Effector memory CD4-positive, alpha-beta T cell (primary cell): ENCODE results near the gene ZFYVE1.
"Not testable (repeated sequence)": the region's sequence is repeated elsewhere in the genome, so short reads cannot be mapped to it uniquely, and the experiment has no call there.

Experiments used
- DNase-seq, 3 donors: peaks; one replicate each; pipeline ENCODE4 v3.0.0-alpha.2; 2020
- H3K27ac ChIP-seq: 2 replicates; pipeline ENCODE4 v1.7.0; 2013; ENCODE audit warnings: mild to moderate bottlenecking, low read length, moderate library complexity; ENCODE audit not compliant: insufficient read depth, poor library complexity, severe bottlenecking
- H3K27me3 ChIP-seq: replicated peaks from 2 replicates; pipeline ENCODE4 v1.7.0; 2013; ENCODE audit warnings: mild to moderate bottlenecking, low read length; ENCODE audit not compliant: insufficient read depth, control insufficient read depth, poor library complexity, severe bottlenecking
- H3K36me3 ChIP-seq: 2 replicates; pipeline ENCODE4 v1.7.0; 2013; ENCODE audit warnings: mild to moderate bottlenecking, low read length, moderate library complexity; ENCODE audit not compliant: control insufficient read depth, insufficient read depth
- H3K4me1 ChIP-seq: 2 replicates; pipeline ENCODE4 v1.7.0; 2013; ENCODE audit warnings: low read length, mild to moderate bottlenecking; ENCODE audit not compliant: control insufficient read depth, insufficient read depth, poor library complexity, severe bottlenecking
- H3K4me3 ChIP-seq: 2 replicates; pipeline ENCODE4 v1.7.0; 2013; ENCODE audit warnings: low read length, low read depth, mild to moderate bottlenecking; ENCODE audit not compliant: insufficient read depth, poor library complexity, severe bottlenecking
- H3K9me3 ChIP-seq: 2 replicates; pipeline ENCODE4 v1.7.0; 2013; ENCODE audit warnings: mild to moderate bottlenecking, low read length, moderate library complexity; ENCODE audit not compliant: control insufficient read depth
- total RNA-seq, 3 donors: gene quantifications; one replicate each; lab custom pipeline; 2026; lab: John Stamatoyannopoulos, UW

The ZFYVE1 gene
- 16.3 to 25.2 (median 19.3) reads per million in 3 donors for total RNA-seq

GRCh38 chr14:73026845-73027542 is at the start of gene ZFYVE1:
TSS of gene ZFYVE1 (minus strand) at chr14:73027106. CDS start at chr14:73024508, 2,598 bp downstream.
- Histone ChIP-seq H3K4me1 (peaks cover 8% of the 10 kb centered on the region), H3K27ac (peak within 1 kb of the TSS; percentile 59), H3K9me3 (no peaks in the 10 kb centered on the region), H3K4me3 (peak within 1 kb of the TSS; percentile 86), H3K36me3 (peaks cover 5% of the 10 kb centered on the region), H3K27me3 (no peaks in the 10 kb centered on the region)
- peak; percentile 78 to 86 (median 82) for DNase-seq

GRCh38 chr14:73069585-73069984 is 42.7 kb upstream of the ZFYVE1 start:
- Histone ChIP-seq H3K27me3 (no peaks in the 10 kb centered on the region), H3K4me1 (no peaks in the 10 kb centered on the region), H3K27ac (no peak overlapping the region), H3K36me3 (peaks cover 38% of the 10 kb centered on the region), H3K9me3 (no peaks in the 10 kb centered on the region), H3K4me3 (no peak overlapping the region)
- no peak for DNase-seq

- H3K4me3 ChIP-seq, result peak overlapping the region; percentile 86
- H3K27me3 ChIP-seq, result no peaks in the 10 kb centered on the region
- H3K27ac ChIP-seq, result peak overlapping the region; percentile 94
- no peaks in the 10 kb centered on the region for H3K9me3 ChIP-seq
- DNase-seq, result no peak
- peaks cover 3% of the 10 kb centered on the region for H3K36me3 ChIP-seq
- H3K4me1 ChIP-seq, result peaks cover 25% of the 10 kb centered on the region
Observed at GRCh38 chr14:73058922-73059673, 32.2 kb upstream of the ZFYVE1 start.

- no peaks in the 10 kb centered on the region for H3K27me3 ChIP-seq
- H3K36me3 ChIP-seq, result no peaks in the 10 kb centered on the region
- H3K4me3 ChIP-seq, result peak within 1 kb of the TSS; percentile 86
- DNase-seq, result peak; percentile 84 to 91 (median 90)
- H3K27ac ChIP-seq, result peak within 1 kb of the TSS; percentile 94
- peaks cover 25% of the 10 kb centered on the region for H3K4me1 ChIP-seq
- H3K9me3 ChIP-seq, result no peaks in the 10 kb centered on the region
Observed at GRCh38 chr14:73058224-73058921, 31.5 kb upstream of the ZFYVE1 start, which contains the start of gene RBM25. TSS of gene RBM25 (plus strand) at chr14:73058534. CDS start at chr14:73071642, 13,108 bp downstream.

- Histone ChIP-seq H3K4me1 (peaks cover 25% of the 10 kb centered on the region), H3K27ac (peak overlapping the region; percentile 94), H3K4me3 (peak overlapping the region; percentile 86), H3K27me3 (no peaks in the 10 kb centered on the region), H3K36me3 (no peaks in the 10 kb centered on the region), H3K9me3 (no peaks in the 10 kb centered on the region)
- DNase-seq, result no peak
Observed at GRCh38 chr14:73057944-73058223, 31.0 kb upstream of the ZFYVE1 start.

GRCh38 chr14:73055251-73055650 is 28.3 kb upstream of the ZFYVE1 start:
- Histone ChIP-seq H3K27me3 (no peaks in the 10 kb centered on the region), H3K4me3 (no peak overlapping the region), H3K36me3 (no peaks in the 10 kb centered on the region), H3K4me1 (peaks cover 11% of the 10 kb centered on the region), H3K9me3 (no peaks in the 10 kb centered on the region), H3K27ac (no peak overlapping the region)
- no peak for DNase-seq

- no peak for DNase-seq
- H3K27ac ChIP-seq, result no peak overlapping the region
- H3K27me3 ChIP-seq, result no peaks in the 10 kb centered on the region
- H3K9me3 ChIP-seq, result no peaks in the 10 kb centered on the region
- H3K4me3 ChIP-seq, result no peak overlapping the region
- H3K4me1 ChIP-seq, result no peaks in the 10 kb centered on the region
- no peaks in the 10 kb centered on the region for H3K36me3 ChIP-seq
Observed at GRCh38 chr14:73049428-73049827, 22.5 kb upstream of the ZFYVE1 start.

GRCh38 chr14:73047808-73048207 is 20.9 kb upstream of the ZFYVE1 start:
- no peaks in the 10 kb centered on the region for H3K9me3 ChIP-seq
- H3K4me3 ChIP-seq, result no peak overlapping the region
- H3K4me1 ChIP-seq, result no peaks in the 10 kb centered on the region
- H3K27me3 ChIP-seq, result no peaks in the 10 kb centered on the region
- no peak for DNase-seq
- H3K36me3 ChIP-seq, result no peaks in the 10 kb centered on the region
- no peak overlapping the region for H3K27ac ChIP-seq

GRCh38 chr14:73036706-73037450 is 10.0 kb upstream of the ZFYVE1 start:
- H3K27ac ChIP-seq, H3K36me3 ChIP-seq, H3K4me3 ChIP-seq, H3K27me3 ChIP-seq, H3K9me3 ChIP-seq, H3K4me1 ChIP-seq, DNase-seq: not testable (repeated sequence)
